Loucy (cell line): Measurements from ENCODE around the gene TYW1.
"Not testable (repeated sequence)": the region's sequence is repeated elsewhere in the genome, so short reads cannot be mapped to it uniquely, and the experiment has no call there.

Source experiments
- EZH2phosphoT487 ChIP-seq: fragments of 200-600 bp; IDR thresholded peaks from 2 replicates; pipeline ENCODE4 v1.6.1; 2018; ENCODE audit warnings: antibody characterized with exemption, mild to moderate bottlenecking, moderate library complexity, borderline replicate concordance
- TF ChIP-seq, protein P1 (sequence below): fragments of 200-600 bp; sonication (generic); conservative IDR thresholded peaks from 2 replicates; pipeline ENCODE4 v1.5.1; 2014; ENCODE audit warnings: mild to moderate bottlenecking, antibody characterized with exemption, low read length

GRCh38 chr7:67141001-67141400, 144.4 kb downstream of the TYW1 start:
- not testable (repeated sequence) for TF ChIP-seq EZH2phosphoT487
- TF ChIP-seq, protein P1, sequence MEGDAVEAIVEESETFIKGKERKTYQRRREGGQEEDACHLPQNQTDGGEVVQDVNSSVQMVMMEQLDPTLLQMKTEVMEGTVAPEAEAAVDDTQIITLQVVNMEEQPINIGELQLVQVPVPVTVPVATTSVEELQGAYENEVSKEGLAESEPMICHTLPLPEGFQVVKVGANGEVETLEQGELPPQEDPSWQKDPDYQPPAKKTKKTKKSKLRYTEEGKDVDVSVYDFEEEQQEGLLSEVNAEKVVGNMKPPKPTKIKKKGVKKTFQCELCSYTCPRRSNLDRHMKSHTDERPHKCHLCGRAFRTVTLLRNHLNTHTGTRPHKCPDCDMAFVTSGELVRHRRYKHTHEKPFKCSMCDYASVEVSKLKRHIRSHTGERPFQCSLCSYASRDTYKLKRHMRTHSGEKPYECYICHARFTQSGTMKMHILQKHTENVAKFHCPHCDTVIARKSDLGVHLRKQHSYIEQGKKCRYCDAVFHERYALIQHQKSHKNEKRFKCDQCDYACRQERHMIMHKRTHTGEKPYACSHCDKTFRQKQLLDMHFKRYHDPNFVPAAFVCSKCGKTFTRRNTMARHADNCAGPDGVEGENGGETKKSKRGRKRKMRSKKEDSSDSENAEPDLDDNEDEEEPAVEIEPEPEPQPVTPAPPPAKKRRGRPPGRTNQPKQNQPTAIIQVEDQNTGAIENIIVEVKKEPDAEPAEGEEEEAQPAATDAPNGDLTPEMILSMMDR: not testable (repeated sequence)
